Nephron (organoid): ENCODE results near the gene GLB1L2.

ENCODE experiments used
- H3K27ac Mint-ChIP-seq, 3 experiments: 2 replicates each; pipeline ENCODE4 v1.8.0; 2020; ENCODE audit warnings: mixed read lengths in 3 of 3, mild to moderate bottlenecking in 2 of 3, moderate library complexity in 1 of 3
- H3K27me3 Mint-ChIP-seq: 2 replicates; pipeline ENCODE4 v1.8.0; 2021; ENCODE audit warnings: low read depth, mild to moderate bottlenecking, moderate library complexity, mixed read lengths
- H3K36me3 Mint-ChIP-seq: 2 replicates; pipeline ENCODE4 v1.8.0; 2020; ENCODE audit warnings: low read depth, mixed read lengths
- H3K4me1 Mint-ChIP-seq: 2 replicates; pipeline ENCODE4 v1.8.0; 2020; ENCODE audit warnings: mixed read lengths
- H3K4me3 Mint-ChIP-seq, 3 experiments: 2 replicates each; pipeline ENCODE4 v1.8.0; 2020; ENCODE audit warnings: mild to moderate bottlenecking in 3 of 3, mixed read lengths in 3 of 3, moderate library complexity in 2 of 3
- H3K9me3 Mint-ChIP-seq: 2 replicates; pipeline ENCODE4 v1.8.0; 2020; ENCODE audit warnings: mixed read lengths
- CTCF ChIP-seq, 3 experiments: fragments of 200-600 bp; sonication (generic); IDR thresholded peaks; one replicate each; pipeline ENCODE4 v1.5.0; 2021; ENCODE audit warnings: antibody characterized with exemption in 3 of 3; ENCODE audit not compliant: unreplicated experiment in 3 of 3

Gene GLB1L2

GRCh38 chr11:134363592-134363991 lies 31.8 kb downstream of the GLB1L2 start:
- no peak for TF ChIP-seq CTCF (IDR thresholded peaks at IDR 0.05; ENCODE audit: unreplicated experiment in 3 of 3)
- peaks cover 40% of the 10 kb centered on the region for H3K27me3 Mint-ChIP-seq
- no peak overlapping the region for H3K27ac Mint-ChIP-seq
- no peak overlapping the region for H3K4me3 Mint-ChIP-seq
- H3K4me1 Mint-ChIP-seq, result peaks cover 20% of the 10 kb centered on the region
- no peaks in the 10 kb centered on the region for H3K36me3 Mint-ChIP-seq
- H3K9me3 Mint-ChIP-seq, result no peaks in the 10 kb centered on the region

GRCh38 chr11:134364261-134364660 lies 32.5 kb downstream of the GLB1L2 start:
- no peak overlapping the region for H3K4me3 Mint-ChIP-seq
- no peaks in the 10 kb centered on the region for H3K9me3 Mint-ChIP-seq
- H3K27ac Mint-ChIP-seq, result no peak overlapping the region
- peaks cover 41% of the 10 kb centered on the region for H3K27me3 Mint-ChIP-seq
- TF ChIP-seq CTCF (IDR thresholded peaks at IDR 0.05; ENCODE audit: unreplicated experiment in 3 of 3), result no peak
- no peaks in the 10 kb centered on the region for H3K36me3 Mint-ChIP-seq
- peaks cover 20% of the 10 kb centered on the region for H3K4me1 Mint-ChIP-seq

GRCh38 chr11:134365011-134365925 lies 33.5 kb downstream of the GLB1L2 start:
- H3K27ac Mint-ChIP-seq, result no peak overlapping the region
- no peaks in the 10 kb centered on the region for H3K9me3 Mint-ChIP-seq
- peaks cover 20% of the 10 kb centered on the region for H3K4me1 Mint-ChIP-seq
- H3K4me3 Mint-ChIP-seq, result no peak overlapping the region
- TF ChIP-seq CTCF (IDR thresholded peaks at IDR 0.05; ENCODE audit: unreplicated experiment in 3 of 3), result no peak
- no peaks in the 10 kb centered on the region for H3K36me3 Mint-ChIP-seq
- H3K27me3 Mint-ChIP-seq, result peaks cover 40% of the 10 kb centered on the region

- no peak overlapping the region for H3K27ac Mint-ChIP-seq
- peaks cover 38% of the 10 kb centered on the region for H3K27me3 Mint-ChIP-seq
- peaks cover 20% of the 10 kb centered on the region for H3K4me1 Mint-ChIP-seq
- TF ChIP-seq CTCF (IDR thresholded peaks at IDR 0.05; ENCODE audit: unreplicated experiment in 3 of 3), result no peak
- H3K4me3 Mint-ChIP-seq, result no peak overlapping the region
- H3K36me3 Mint-ChIP-seq, result no peaks in the 10 kb centered on the region
- no peaks in the 10 kb centered on the region for H3K9me3 Mint-ChIP-seq
Observed at GRCh38 chr11:134366254-134366653, 34.5 kb downstream of the GLB1L2 start.

- no peak overlapping the region for H3K4me3 Mint-ChIP-seq
- H3K4me1 Mint-ChIP-seq, result peaks cover 15% of the 10 kb centered on the region
- no peaks in the 10 kb centered on the region for H3K9me3 Mint-ChIP-seq
- H3K36me3 Mint-ChIP-seq, result no peaks in the 10 kb centered on the region
- peaks cover 27% of the 10 kb centered on the region for H3K27me3 Mint-ChIP-seq
- TF ChIP-seq CTCF (IDR thresholded peaks at IDR 0.05; ENCODE audit: unreplicated experiment in 3 of 3), result no peak
- H3K27ac Mint-ChIP-seq, result no peak overlapping the region
Observed at GRCh38 chr11:134367781-134368180, 36.0 kb downstream of the GLB1L2 start.
